GM12892 (cell line): ENCODE results near the gene USB1.
A peak's percentile ranks its signal among the peaks of the same experiment; 100 is the strongest.
"Not testable (repeated sequence)": the region's sequence is repeated elsewhere in the genome, so short reads cannot be mapped to it uniquely, and the experiment has no call there.

ENCODE experiments used
- DNase-seq: peaks from one replicate; pipeline ENCODE4 v3.0.0; 2011; ENCODE audit not compliant: insufficient read length
- FAIRE-seq: peaks from 2 replicates; lab custom pipeline; 2011; peaks lifted over from hg19 to GRCh38; lab: Jason Lieb, UNC
- POLR2A ChIP-seq: IDR thresholded peaks from 2 replicates; pipeline ENCODE4 v1.6.1; 2011; ENCODE audit warnings: low read depth, low read length, control low read depth
- POLR2AphosphoS5 ChIP-seq: IDR thresholded peaks from 2 replicates; pipeline ENCODE4 v1.6.1; 2011; ENCODE audit warnings: low read depth, low read length, control low read depth
- TAF1 ChIP-seq: IDR thresholded peaks from 2 replicates; pipeline ENCODE4 v1.6.1; 2011; ENCODE audit warnings: low read depth, mild to moderate bottlenecking, control low read depth, low read length, borderline replicate concordance

USB1 gene

GRCh38 chr16:57997528-57998265 lies 3.5 kb upstream of the USB1 start:
- FAIRE-seq = no peak
- no peak for DNase-seq
- TF ChIP-seq POLR2A = no peak
- no peak for TF ChIP-seq TAF1
- no peak for TF ChIP-seq POLR2AphosphoS5

- FAIRE-seq = no peak
- DNase-seq = no peak
- TF ChIP-seq TAF1 (no peak), POLR2AphosphoS5 (no peak)
These were observed 2.7 kb upstream of the USB1 start for GRCh38 chr16:57998486-57998885.

DNA sequence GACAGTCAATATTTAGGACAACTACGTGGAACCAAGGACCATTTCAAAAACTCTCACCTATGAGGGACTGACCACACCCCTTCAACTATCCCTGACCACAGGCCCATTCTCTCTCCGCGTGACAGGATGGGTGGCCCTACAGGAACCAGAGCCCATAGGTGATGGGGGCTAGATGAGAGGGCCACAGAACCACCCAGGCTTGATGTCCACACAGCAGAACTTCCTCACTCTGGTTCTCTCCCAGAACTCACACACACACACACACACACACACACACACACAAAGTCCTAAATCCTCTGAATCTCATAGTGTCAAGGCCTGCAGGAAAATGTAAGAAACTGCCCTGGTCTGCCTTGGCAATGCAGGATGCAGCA lies 2.2 kb upstream of the USB1 start:
- FAIRE-seq (no peak), DNase-seq (no peak)
- no peak for TF ChIP-seq TAF1
- no peak for TF ChIP-seq POLR2A
- TF ChIP-seq POLR2AphosphoS5 = no peak

DNA sequence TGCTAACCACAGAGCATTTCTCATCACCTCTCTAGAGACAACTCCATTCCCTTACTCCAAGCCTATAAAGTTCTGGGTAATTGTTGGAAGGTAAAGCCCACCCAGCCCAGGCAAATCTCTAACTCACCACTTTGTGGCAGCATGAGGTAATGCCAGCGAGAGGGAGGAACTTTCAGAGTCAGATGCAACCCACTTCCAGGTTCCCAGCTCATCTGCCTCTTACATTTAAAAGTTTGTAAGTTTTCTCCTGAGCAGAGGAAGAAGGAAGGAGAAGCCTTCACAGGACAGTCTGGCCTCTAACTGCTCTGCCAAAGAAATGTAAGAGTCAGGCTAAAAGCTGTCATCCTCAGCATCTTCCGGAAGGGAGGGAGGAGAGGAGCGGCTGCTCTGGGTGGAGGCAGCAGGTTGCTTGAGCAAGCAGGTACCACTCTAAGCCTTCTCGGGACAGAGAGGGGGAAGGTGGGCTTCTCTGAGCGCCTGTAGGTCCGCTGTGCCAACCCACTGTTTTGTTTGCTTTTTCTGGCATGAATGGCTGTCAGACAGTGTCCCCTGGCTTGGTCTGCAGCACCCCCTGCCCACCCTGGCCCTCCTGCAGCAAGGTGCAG lies 1.7 kb upstream of the USB1 start:
- TF ChIP-seq POLR2AphosphoS5 = no peak
- no peak for TF ChIP-seq TAF1
- TF ChIP-seq POLR2A = no peak
- DNase-seq (peak; percentile 44), FAIRE-seq (peak; percentile 83)

DNA sequence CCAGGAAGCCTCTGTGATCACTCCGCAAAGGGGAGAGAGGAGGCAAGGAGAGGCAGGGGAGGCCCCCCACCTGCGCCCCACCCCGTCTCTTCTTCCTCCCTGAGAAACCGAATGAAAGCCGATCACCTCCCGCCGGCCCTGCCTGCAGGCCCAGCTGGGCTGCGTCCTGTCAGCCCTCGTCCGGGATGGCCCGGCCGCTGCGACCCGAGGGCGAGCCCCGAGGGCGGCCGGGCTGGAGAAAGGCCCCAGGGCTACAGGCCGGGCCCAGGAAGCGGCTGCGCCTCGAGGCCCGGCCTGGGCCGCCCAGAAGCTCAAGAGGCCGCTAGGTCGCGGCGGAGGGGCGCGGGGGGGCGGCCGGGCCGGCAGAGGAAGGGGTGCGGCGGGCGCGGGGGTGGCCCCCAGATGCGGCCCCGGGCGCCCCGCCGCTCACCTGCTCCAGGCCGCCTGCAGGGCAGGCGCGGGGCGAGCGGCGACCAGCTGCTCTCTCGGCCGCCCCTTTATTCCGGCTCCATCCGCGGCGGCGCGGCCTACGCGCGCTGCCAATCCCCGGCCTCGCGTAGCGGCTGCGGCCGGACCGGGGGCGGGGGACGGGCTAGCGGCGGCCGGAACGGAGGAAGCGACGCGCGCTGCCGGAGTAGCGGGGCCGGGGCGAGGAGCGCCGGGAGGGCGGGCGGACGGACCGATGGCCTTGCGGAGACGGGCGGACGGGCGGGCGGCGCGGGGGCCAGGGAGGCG lies 1.1 kb upstream of the USB1 start, which contains the start of gene ZNF319:
TSS of gene ZNF319 (minus strand) at position 702 of the 735 bp plus-strand sequence. CDS start 2,407 bp downstream, outside the sequence.
- FAIRE-seq = peak; percentile 30
- TF ChIP-seq POLR2AphosphoS5 (no peak), TAF1 (no peak), POLR2A (no peak)
- DNase-seq = peak; percentile 61

GRCh38 chr16:58001781-58002415 lies 691 bp downstream of the USB1 start:
- TF ChIP-seq TAF1 (no peak), POLR2A (no peak), POLR2AphosphoS5 (no peak; the same call in 1 of the 2 replicates)
- DNase-seq = no peak
- FAIRE-seq = no peak

DNA sequence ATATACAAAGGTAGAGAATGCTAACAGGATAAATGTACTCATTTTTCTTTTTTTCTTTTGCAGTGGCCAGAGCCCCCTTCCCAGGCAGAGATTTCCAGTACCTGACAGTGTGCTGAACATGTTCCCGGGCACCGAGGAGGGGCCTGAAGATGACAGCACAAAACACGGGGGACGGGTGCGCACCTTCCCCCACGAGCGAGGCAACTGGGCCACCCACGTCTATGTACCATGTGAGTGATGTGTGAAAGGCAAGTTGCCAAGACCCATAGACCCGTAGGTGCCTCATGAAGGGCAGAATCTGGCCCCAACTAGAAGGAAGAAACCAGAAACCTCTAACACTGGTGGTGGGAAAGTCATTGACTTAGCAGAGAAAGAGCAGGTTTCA lies 1.2 kb downstream of the USB1 start:
- no peak for FAIRE-seq
- TF ChIP-seq POLR2AphosphoS5 (no peak), POLR2A (no peak), TAF1 (no peak)
- no peak for DNase-seq

DNA sequence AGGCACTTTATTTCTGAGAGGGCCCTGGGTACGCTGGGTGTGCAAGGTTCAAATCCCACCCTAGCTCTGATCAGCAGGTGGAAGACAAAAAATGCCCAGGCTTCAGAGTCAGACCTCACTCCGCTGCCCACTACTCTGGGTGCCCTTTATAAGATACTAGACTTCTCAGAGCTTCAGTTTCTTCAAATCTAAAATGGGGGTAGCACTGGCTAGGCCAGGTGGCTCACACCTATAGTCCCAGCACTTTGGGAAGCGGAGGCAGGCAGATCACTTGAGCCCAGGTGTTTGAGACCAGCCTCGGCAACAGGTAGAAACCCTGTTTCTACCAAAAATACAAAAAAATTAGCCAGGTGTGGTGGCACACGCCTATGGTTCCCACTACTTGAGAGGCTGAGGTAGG lies 1.7 kb downstream of the USB1 start:
- DNase-seq = no peak
- no peak for FAIRE-seq
- TF ChIP-seq TAF1 = no peak
- no peak for TF ChIP-seq POLR2AphosphoS5
- TF ChIP-seq POLR2A = no peak

- not testable (repeated sequence) for DNase-seq
- peak; percentile 70 for FAIRE-seq
These were observed 3.5 kb downstream of the USB1 start for GRCh38 chr16:58004736-58005135.

DNA sequence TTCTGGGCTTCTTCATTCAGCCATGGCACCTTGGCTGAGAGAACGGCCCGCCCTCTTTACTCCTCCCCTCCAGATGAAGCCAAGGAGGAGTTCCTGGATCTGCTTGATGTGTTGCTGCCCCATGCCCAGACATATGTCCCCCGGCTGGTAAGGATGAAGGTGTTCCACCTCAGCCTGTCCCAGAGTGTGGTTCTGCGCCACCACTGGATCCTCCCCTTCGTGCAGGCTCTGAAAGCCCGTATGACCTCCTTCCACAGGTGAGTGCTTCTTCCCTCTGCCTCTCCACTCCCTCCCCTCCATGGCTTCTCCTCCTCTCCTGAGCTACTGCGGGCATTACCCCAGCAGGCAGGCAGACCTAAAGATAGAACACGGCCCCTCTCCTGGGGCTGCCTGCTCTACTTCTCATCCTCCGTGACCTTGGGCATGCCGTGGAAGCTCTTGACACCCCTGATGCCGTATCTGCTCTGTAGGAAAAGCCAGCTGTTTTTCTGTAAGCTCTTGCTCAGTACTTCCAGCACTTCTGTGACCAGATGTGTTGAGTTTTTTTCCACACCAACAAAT lies 8.7 kb downstream of the USB1 start:
- FAIRE-seq = no peak
- no peak for DNase-seq
- no peak for TF ChIP-seq TAF1
- TF ChIP-seq POLR2A = no peak

DNA sequence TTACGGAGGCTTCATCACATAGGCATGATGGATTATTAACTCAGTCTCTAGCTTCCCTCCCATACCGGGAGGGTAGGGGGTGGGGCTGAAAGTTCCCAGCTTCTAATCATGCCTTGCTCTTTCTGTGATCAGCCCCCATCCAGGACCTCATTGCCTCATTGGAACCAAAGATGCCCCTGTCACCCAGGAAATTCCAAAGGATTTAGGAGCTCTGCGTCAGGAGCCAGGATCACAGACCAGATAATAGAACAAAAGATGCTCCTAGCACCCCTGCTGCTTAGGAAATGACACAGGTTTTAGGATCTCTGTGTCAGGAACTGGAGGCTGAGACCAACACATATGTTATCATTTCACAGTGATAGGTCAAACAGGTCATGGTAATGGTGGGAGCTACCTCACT lies 9.7 kb downstream of the USB1 start:
- TF ChIP-seq POLR2AphosphoS5 = no peak
- TF ChIP-seq TAF1 = no peak
- TF ChIP-seq POLR2A = no peak
- DNase-seq (no peak), FAIRE-seq (no peak)

DNA sequence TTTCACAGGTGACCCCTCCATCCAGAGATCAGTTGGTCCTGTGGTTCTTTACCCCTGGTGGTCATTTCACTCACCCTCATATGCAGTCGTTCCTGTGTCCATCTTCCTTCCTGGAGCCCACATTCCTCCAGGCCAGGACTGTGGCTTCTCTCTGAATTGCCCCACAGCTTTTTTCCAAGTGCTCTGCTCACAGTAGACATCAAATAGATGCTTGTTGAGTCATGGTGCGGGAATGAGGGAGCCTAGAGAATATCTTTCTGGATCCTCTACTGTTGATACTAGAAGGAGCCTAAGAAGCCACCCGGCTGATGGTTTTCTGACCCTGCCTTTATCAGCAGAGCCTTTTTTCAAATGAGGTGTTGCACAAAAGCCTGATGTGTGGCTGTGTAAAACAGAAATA lies 10.4 kb downstream of the USB1 start:
- DNase-seq = no peak
- FAIRE-seq = no peak
- no peak for TF ChIP-seq POLR2A
- TF ChIP-seq TAF1 = no peak
- no peak for TF ChIP-seq POLR2AphosphoS5
